Jurkat, Clone E6-1 (cell line): ENCODE results near the gene ARID1B.
"Not testable (repeated sequence)": the region's sequence is repeated elsewhere in the genome, so short reads cannot be mapped to it uniquely, and the experiment has no call there.

Experiments used
- DNase-seq: peaks from one replicate; pipeline ENCODE4 v3.0.0-alpha.2; 2011; ENCODE audit warnings: low read depth, low spot score
- H3K4me3 ChIP-seq: 2 replicates; pipeline ENCODE4 v1.5.1; 2011; ENCODE audit warnings: mild to moderate bottlenecking, low read length, control low read depth, moderate library complexity

Gene ARID1B

GRCh38 chr6:156944412-156944811 is 167.2 kb downstream of the ARID1B start:
- no peak overlapping the region for H3K4me3 ChIP-seq
- no peak for DNase-seq

- DNase-seq: not testable (repeated sequence)
Observed at GRCh38 chr6:156945789-156946172, 168.6 kb downstream of the ARID1B start.

GRCh38 chr6:156946370-156946936 is 169.3 kb downstream of the ARID1B start:
- no peak overlapping the region for H3K4me3 ChIP-seq
- no peak for DNase-seq

More at GRCh38 chr6:156945789-156946172, 168.6 kb downstream of the ARID1B start:
- H3K4me3 ChIP-seq: not testable (repeated sequence)

- no peak overlapping the region for H3K4me3 ChIP-seq
Observed at GRCh38 chr6:156948277-156948676, 171.1 kb downstream of the ARID1B start.

GRCh38 chr6:156948807-156949206 is 171.6 kb downstream of the ARID1B start:
- peak; percentile 7 for DNase-seq
- H3K4me3 ChIP-seq: no peak overlapping the region

More at GRCh38 chr6:156948277-156948676, 171.1 kb downstream of the ARID1B start:
- DNase-seq: no peak

- no peak overlapping the region for H3K4me3 ChIP-seq
- DNase-seq: no peak
Observed at GRCh38 chr6:156949376-156949775, 172.2 kb downstream of the ARID1B start.

- no peak overlapping the region for H3K4me3 ChIP-seq
- no peak for DNase-seq
Observed at GRCh38 chr6:156950084-156950483, 172.9 kb downstream of the ARID1B start.

GRCh38 chr6:156950531-156950930 is 173.4 kb downstream of the ARID1B start:
- H3K4me3 ChIP-seq: no peak overlapping the region
- DNase-seq: no peak

GRCh38 chr6:156952401-156952800 is 175.2 kb downstream of the ARID1B start:
- DNase-seq: no peak
- no peak overlapping the region for H3K4me3 ChIP-seq

- no peak overlapping the region for H3K4me3 ChIP-seq
- no peak for DNase-seq
Observed at GRCh38 chr6:156953127-156953478, 175.9 kb downstream of the ARID1B start.

GRCh38 chr6:156953479-156954146 is 176.4 kb downstream of the ARID1B start:
- DNase-seq: peak; percentile 90
- H3K4me3 ChIP-seq: no peak overlapping the region

GRCh38 chr6:156954191-156954590 is 177.0 kb downstream of the ARID1B start:
- H3K4me3 ChIP-seq: no peak overlapping the region
- DNase-seq: no peak

- DNase-seq: no peak
- no peak overlapping the region for H3K4me3 ChIP-seq
Observed at GRCh38 chr6:156954816-156955215, 177.6 kb downstream of the ARID1B start.

GRCh38 chr6:156955494-156956183 is 178.5 kb downstream of the ARID1B start:
- H3K4me3 ChIP-seq: no peak overlapping the region
- DNase-seq: no peak

GRCh38 chr6:156956286-156956685 is 179.1 kb downstream of the ARID1B start:
- no peak overlapping the region for H3K4me3 ChIP-seq
- no peak for DNase-seq

- no peak for DNase-seq
- H3K4me3 ChIP-seq: no peak overlapping the region
Observed at GRCh38 chr6:156957931-156958547, 180.9 kb downstream of the ARID1B start.

GRCh38 chr6:156960525-156960924 is 183.3 kb downstream of the ARID1B start:
- DNase-seq: no peak
- H3K4me3 ChIP-seq: no peak overlapping the region

- H3K4me3 ChIP-seq: no peak overlapping the region
Observed at GRCh38 chr6:156961282-156961892, 184.2 kb downstream of the ARID1B start.

More at GRCh38 chr6:156961282-156961892, 184.2 kb downstream of the ARID1B start:
- no peak for DNase-seq
